Measurements from ENCODE around the gene SYNPO2.

Gene SYNPO2

GRCh38 chr4:119025916-119026661 is 137.4 kb downstream of the SYNPO2 start:
- CTCF ChIA-PET, result interaction anchor here (0.8 kb wide), 2 partner anchors 11 to 15 kb away, joined by 3 read pairs; no protein-coding TSS in a partner anchor

GRCh38 chr4:119026662-119027444 is 138.2 kb downstream of the SYNPO2 start:
- Mint-ChIP-seq H3K27ac (no peak overlapping the region), H3K4me1 (no peaks in the 10 kb centered on the region), H3K4me3 (no peak overlapping the region), H3K27me3 (peaks cover 14% of the 10 kb centered on the region), H3K36me3 (no peaks in the 10 kb centered on the region), H3K9me3 (no peaks in the 10 kb centered on the region)
- CTCF ChIA-PET, result interaction anchor here (0.8 kb wide), 1 partner anchor 14 kb away, joined by 3 read pairs; no protein-coding TSS in a partner anchor
- DNase-seq, result no peak

More at GRCh38 chr4:119025916-119026661, 137.4 kb downstream of the SYNPO2 start:
- no peaks in the 10 kb centered on the region for H3K9me3 Mint-ChIP-seq
- DNase-seq, result no peak
- no peak overlapping the region for H3K27ac Mint-ChIP-seq
- no peak overlapping the region for H3K4me3 Mint-ChIP-seq
- H3K4me1 Mint-ChIP-seq, result no peaks in the 10 kb centered on the region
- H3K27me3 Mint-ChIP-seq, result peaks cover 14% of the 10 kb centered on the region
- no peaks in the 10 kb centered on the region for H3K36me3 Mint-ChIP-seq

GRCh38 chr4:119027811-119028210 is 139.2 kb downstream of the SYNPO2 start:
- Mint-ChIP-seq H3K9me3 (no peaks in the 10 kb centered on the region), H3K36me3 (no peaks in the 10 kb centered on the region), H3K4me1 (no peaks in the 10 kb centered on the region), H3K27me3 (peaks cover 14% of the 10 kb centered on the region), H3K27ac (no peak overlapping the region), H3K4me3 (no peak overlapping the region)
- DNase-seq, result no peak
- CTCF ChIA-PET, result interaction anchor here (1.6 kb wide), 1 partner anchor 10 kb away, joined by 3 read pairs; no protein-coding TSS in a partner anchor

- DNase-seq, result no peak
Observed at GRCh38 chr4:119028296-119028695, 139.6 kb downstream of the SYNPO2 start.

GRCh38 chr4:119029847-119030535 is 141.3 kb downstream of the SYNPO2 start:
- Mint-ChIP-seq H3K27ac (no peak overlapping the region), H3K4me1 (no peaks in the 10 kb centered on the region), H3K9me3 (no peaks in the 10 kb centered on the region), H3K4me3 (no peak overlapping the region), H3K27me3 (peaks cover 14% of the 10 kb centered on the region), H3K36me3 (no peaks in the 10 kb centered on the region)
- DNase-seq, result no peak
- CTCF ChIA-PET, result no interaction called here

More at GRCh38 chr4:119028296-119028695, 139.6 kb downstream of the SYNPO2 start:
- H3K4me3 Mint-ChIP-seq, result no peak overlapping the region
- peaks cover 14% of the 10 kb centered on the region for H3K27me3 Mint-ChIP-seq
- H3K9me3 Mint-ChIP-seq, result no peaks in the 10 kb centered on the region
- H3K4me1 Mint-ChIP-seq, result no peaks in the 10 kb centered on the region
- CTCF ChIA-PET, result interaction anchor here (1.6 kb wide), 1 partner anchor 9 kb away, joined by 3 read pairs; no protein-coding TSS in a partner anchor
- no peak overlapping the region for H3K27ac Mint-ChIP-seq
- H3K36me3 Mint-ChIP-seq, result no peaks in the 10 kb centered on the region

- Mint-ChIP-seq H3K27me3 (peaks cover 14% of the 10 kb centered on the region), H3K9me3 (no peaks in the 10 kb centered on the region), H3K36me3 (no peaks in the 10 kb centered on the region), H3K4me3 (no peak overlapping the region), H3K4me1 (no peaks in the 10 kb centered on the region), H3K27ac (no peak overlapping the region)
- CTCF ChIA-PET, result no interaction called here
- no peak for DNase-seq
Observed at GRCh38 chr4:119030536-119030890, 141.9 kb downstream of the SYNPO2 start.

- Mint-ChIP-seq H3K4me1 (no peaks in the 10 kb centered on the region), H3K4me3 (no peak overlapping the region), H3K27ac (no peak overlapping the region), H3K36me3 (no peaks in the 10 kb centered on the region), H3K27me3 (peaks cover 14% of the 10 kb centered on the region), H3K9me3 (no peaks in the 10 kb centered on the region)
- CTCF ChIA-PET, result interaction anchor here (1.5 kb wide), 1 partner anchor 9 kb away, joined by 8 read pairs; no protein-coding TSS in a partner anchor
- no peak for DNase-seq
Observed at GRCh38 chr4:119031218-119031617, 142.6 kb downstream of the SYNPO2 start.

- Mint-ChIP-seq H3K4me3 (no peak overlapping the region), H3K27ac (no peak overlapping the region), H3K4me1 (no peaks in the 10 kb centered on the region), H3K9me3 (no peaks in the 10 kb centered on the region), H3K27me3 (peaks cover 6% of the 10 kb centered on the region), H3K36me3 (no peaks in the 10 kb centered on the region)
- DNase-seq, result no peak
- CTCF ChIA-PET, result interaction anchor here (1.7 kb wide), 1 partner anchor 9 kb away, joined by 4 read pairs; no protein-coding TSS in a partner anchor
Observed at GRCh38 chr4:119032921-119033685, 144.4 kb downstream of the SYNPO2 start.

GRCh38 chr4:119034276-119035008 is 145.8 kb downstream of the SYNPO2 start:
- Mint-ChIP-seq H3K4me3 (no peak overlapping the region), H3K27ac (no peak overlapping the region), H3K27me3 (peaks cover 6% of the 10 kb centered on the region), H3K36me3 (no peaks in the 10 kb centered on the region), H3K9me3 (no peaks in the 10 kb centered on the region), H3K4me1 (no peaks in the 10 kb centered on the region)
- CTCF ChIA-PET, result interaction anchor here (1.3 to 1.7 kb wide), 2 partner anchors 8 to 252 kb away, joined by 3 to 4 read pairs; no protein-coding TSS in a partner anchor
- DNase-seq, result no peak

- CTCF ChIA-PET, result no interaction called here
Observed at GRCh38 chr4:119035951-119036737, 147.5 kb downstream of the SYNPO2 start.

GRCh38 chr4:119037709-119038108 is 149.1 kb downstream of the SYNPO2 start:
- CTCF ChIA-PET, result interaction anchor here (1.0 to 1.4 kb wide), 3 partner anchors 9 to 70 kb away, joined by 3 read pairs; no protein-coding TSS in a partner anchor
- H3K4me3 Mint-ChIP-seq, result no peak overlapping the region
- no peak for DNase-seq
- no peak overlapping the region for H3K27ac Mint-ChIP-seq
- no peaks in the 10 kb centered on the region for H3K36me3 Mint-ChIP-seq
- H3K9me3 Mint-ChIP-seq, result no peaks in the 10 kb centered on the region
- no peaks in the 10 kb centered on the region for H3K4me1 Mint-ChIP-seq
- no peaks in the 10 kb centered on the region for H3K27me3 Mint-ChIP-seq

More at GRCh38 chr4:119035951-119036737, 147.5 kb downstream of the SYNPO2 start:
- Mint-ChIP-seq H3K27me3 (no peaks in the 10 kb centered on the region), H3K4me1 (no peaks in the 10 kb centered on the region), H3K27ac (no peak overlapping the region), H3K36me3 (no peaks in the 10 kb centered on the region), H3K9me3 (no peaks in the 10 kb centered on the region), H3K4me3 (no peak overlapping the region)
- DNase-seq, result no peak

- Mint-ChIP-seq H3K27ac (no peak overlapping the region), H3K36me3 (no peaks in the 10 kb centered on the region), H3K4me1 (no peaks in the 10 kb centered on the region), H3K4me3 (no peak overlapping the region), H3K27me3 (no peaks in the 10 kb centered on the region), H3K9me3 (no peaks in the 10 kb centered on the region)
- no peak for DNase-seq
- CTCF ChIA-PET, result interaction anchor here (1.0 to 1.4 kb wide), 2 partner anchors 10 to 70 kb away, joined by 3 read pairs; no protein-coding TSS in a partner anchor
Observed at GRCh38 chr4:119038116-119038841, 149.6 kb downstream of the SYNPO2 start.

Data from activated naive CD4-positive, alpha-beta T cell treated with anti-CD3 and anti-CD28 coated beads, Interleukin-2, amount 10 ng/mL, durations not matched to agents 7 days and 5 days (primary cell).